Measurements from ENCODE around the gene PNRC1.
"Not testable (repeated sequence)": the region's sequence is repeated elsewhere in the genome, so short reads cannot be mapped to it uniquely, and the experiment has no call there.

Gene PNRC1

GRCh38 chr6:89082486-89082891, 1.9 kb downstream of the PNRC1 start:
- in situ Hi-C loops (cut with HindIII; ENCODE audit: low pct_ligation_motif_present, low pct_unique_long_range_greater_than_20kb, low sequenced_read_pairs): no loop called here
- peak; percentile 22 for DNase-seq

GRCh38 chr6:89084542-89084941, 4.0 kb downstream of the PNRC1 start:
- no peak for DNase-seq
- in situ Hi-C loops (cut with HindIII; ENCODE audit: low pct_ligation_motif_present, low pct_unique_long_range_greater_than_20kb, low sequenced_read_pairs): no loop called here

GRCh38 chr6:89084954-89085353, 4.4 kb downstream of the PNRC1 start:
- in situ Hi-C loops (cut with HindIII; ENCODE audit: low pct_ligation_motif_present, low pct_unique_long_range_greater_than_20kb, low sequenced_read_pairs): no loop called here
- DNase-seq: no peak

GRCh38 chr6:89085409-89086205, 5.1 kb downstream of the PNRC1 start:
- no peak for DNase-seq
- in situ Hi-C loops (cut with HindIII; ENCODE audit: low pct_ligation_motif_present, low pct_unique_long_range_greater_than_20kb, low sequenced_read_pairs): no loop called here

- no peak for DNase-seq
- in situ Hi-C loops (cut with HindIII; ENCODE audit: low pct_ligation_motif_present, low pct_unique_long_range_greater_than_20kb, low sequenced_read_pairs): no loop called here
These were observed 7.3 kb downstream of the PNRC1 start for GRCh38 chr6:89087881-89088280.

- in situ Hi-C loops (cut with HindIII; ENCODE audit: low pct_ligation_motif_present, low pct_unique_long_range_greater_than_20kb, low sequenced_read_pairs): no loop called here
- DNase-seq: no peak
These were observed 17.9 kb downstream of the PNRC1 start for GRCh38 chr6:89098461-89098860.

GRCh38 chr6:89100114-89100513, 19.6 kb downstream of the PNRC1 start:
- no peak for DNase-seq
- in situ Hi-C loops (cut with HindIII; ENCODE audit: low pct_ligation_motif_present, low pct_unique_long_range_greater_than_20kb, low sequenced_read_pairs): no loop called here

GRCh38 chr6:89110284-89110683, 29.7 kb downstream of the PNRC1 start:
- no peak for DNase-seq
- in situ Hi-C loops (cut with HindIII; ENCODE audit: low pct_ligation_motif_present, low pct_unique_long_range_greater_than_20kb, low sequenced_read_pairs): no loop called here

- in situ Hi-C loops (cut with HindIII; ENCODE audit: low pct_ligation_motif_present, low pct_unique_long_range_greater_than_20kb, low sequenced_read_pairs): no loop called here
- DNase-seq: no peak
These were observed 31.4 kb downstream of the PNRC1 start for GRCh38 chr6:89111933-89112332.

- in situ Hi-C loops (cut with HindIII; ENCODE audit: low pct_ligation_motif_present, low pct_unique_long_range_greater_than_20kb, low sequenced_read_pairs): no loop called here
- no peak for DNase-seq
These were observed 36.2 kb downstream of the PNRC1 start for GRCh38 chr6:89116702-89117101.

- peak; percentile 33 for DNase-seq
- in situ Hi-C loops (cut with HindIII; ENCODE audit: low pct_ligation_motif_present, low pct_unique_long_range_greater_than_20kb, low sequenced_read_pairs): no loop called here
These were observed 36.9 kb downstream of the PNRC1 start, which contains the start of gene SRSF12 for GRCh38 chr6:89117211-89118108. Gene SRSF12 (minus strand): TSS chr6:89118071. CDS start chr6:89117887, 184 bp downstream.

GRCh38 chr6:89118931-89119330, 38.4 kb downstream of the PNRC1 start:
- no peak for DNase-seq
- in situ Hi-C loops (cut with HindIII; ENCODE audit: low pct_ligation_motif_present, low pct_unique_long_range_greater_than_20kb, low sequenced_read_pairs): no loop called here

- in situ Hi-C loops (cut with HindIII; ENCODE audit: low pct_ligation_motif_present, low pct_unique_long_range_greater_than_20kb, low sequenced_read_pairs): no loop called here
- peak; percentile 90 for DNase-seq
These were observed 39.8 kb downstream of the PNRC1 start for GRCh38 chr6:89120371-89120770.

GRCh38 chr6:89121934-89122333, 41.4 kb downstream of the PNRC1 start:
- in situ Hi-C loops (cut with HindIII; ENCODE audit: low pct_ligation_motif_present, low pct_unique_long_range_greater_than_20kb, low sequenced_read_pairs): no loop called here
- DNase-seq: no peak

- in situ Hi-C loops (cut with HindIII; ENCODE audit: low pct_ligation_motif_present, low pct_unique_long_range_greater_than_20kb, low sequenced_read_pairs): no loop called here
These were observed 42.1 kb downstream of the PNRC1 start for GRCh38 chr6:89122625-89123024.

GRCh38 chr6:89128256-89128671, 47.7 kb downstream of the PNRC1 start:
- DNase-seq; in situ Hi-C loops (cut with HindIII; ENCODE audit: low pct_ligation_motif_present, low pct_unique_long_range_greater_than_20kb, low sequenced_read_pairs): not testable (repeated sequence)

More at GRCh38 chr6:89122625-89123024, 42.1 kb downstream of the PNRC1 start:
- peak; percentile 53 for DNase-seq

GRCh38 chr6:89131599-89131998, 51.0 kb downstream of the PNRC1 start:
- no peak for DNase-seq
- in situ Hi-C loops (cut with HindIII; ENCODE audit: low pct_ligation_motif_present, low pct_unique_long_range_greater_than_20kb, low sequenced_read_pairs): no loop called here

GRCh38 chr6:89132057-89132456, 51.5 kb downstream of the PNRC1 start:
- DNase-seq: no peak
- in situ Hi-C loops (cut with HindIII; ENCODE audit: low pct_ligation_motif_present, low pct_unique_long_range_greater_than_20kb, low sequenced_read_pairs): no loop called here

GRCh38 chr6:89133981-89134380, 53.4 kb downstream of the PNRC1 start:
- in situ Hi-C loops (cut with HindIII; ENCODE audit: low pct_ligation_motif_present, low pct_unique_long_range_greater_than_20kb, low sequenced_read_pairs): no loop called here

More at GRCh38 chr6:89133981-89134380, 53.4 kb downstream of the PNRC1 start:
- DNase-seq: no peak
